OCI-LY3 (cell line): ENCODE results near the gene FRMD8.

Experiments used
- H2AFZ ChIP-seq: fragments of 200-600, 300-600 bp; shearing (Covaris generic); 2 replicates; pipeline ENCODE4 v1.6.0; 2014; ENCODE audit warnings: antibody characterized with exemption, low read depth, low read length
- H3K27ac ChIP-seq: fragments of 200-600, 300-600 bp; sonication (generic); 2 replicates; pipeline ENCODE4 v1.5.1; 2014; ENCODE audit warnings: mild to moderate bottlenecking, low read length, moderate library complexity, mixed read lengths
- H3K27me3 ChIP-seq: fragments of 200-600, 300-600 bp; sonication (generic); 2 replicates; pipeline ENCODE4 v1.6.1; 2014; ENCODE audit warnings: low read depth, low read length, mixed read lengths
- H3K36me3 ChIP-seq: fragments of 200-600, 300-600 bp; sonication (generic); replicated peaks from 2 replicates; pipeline ENCODE3; 2014; ENCODE audit warnings: low read depth, low read length, mixed read lengths
- H3K4me1 ChIP-seq: fragments of 300-600, 200-600 bp; sonication (generic); 2 replicates; pipeline ENCODE4 v1.6.1; 2014; ENCODE audit warnings: low read length, mixed read lengths
- H3K4me2 ChIP-seq: fragments of 200-600, 300-600 bp; sonication (generic); 2 replicates; pipeline ENCODE4 v1.6.1; 2014; ENCODE audit warnings: low read length, mixed read lengths
- H3K4me3 ChIP-seq: fragments of 300-600, 200-600 bp; sonication (generic); 2 replicates; pipeline ENCODE4 v1.5.1; 2014; ENCODE audit warnings: antibody characterized with exemption, mild to moderate bottlenecking, low read length, moderate library complexity
- H3K79me2 ChIP-seq: fragments of 300-600, 200-600 bp; shearing (Covaris generic); 2 replicates; pipeline ENCODE4 v1.6.1; 2014; ENCODE audit warnings: mild to moderate bottlenecking, low read length, mixed read lengths
- H3K9ac ChIP-seq: fragments of 300-600, 200-600 bp; shearing (Covaris generic); 2 replicates; pipeline ENCODE4 v1.6.0; 2014; ENCODE audit warnings: mild to moderate bottlenecking, low read length, moderate library complexity
- H3K9me3 ChIP-seq: fragments of 200-600, 300-600 bp; shearing (Covaris generic); 2 replicates; pipeline ENCODE4 v1.6.1; 2014; ENCODE audit warnings: low read length, mixed read lengths; ENCODE audit not compliant: insufficient read depth
- H4K20me1 ChIP-seq: fragments of 200-600, 300-600 bp; sonication (generic); 2 replicates; pipeline ENCODE4 v1.6.1; 2016; ENCODE audit warnings: low read length, mixed read lengths; ENCODE audit not compliant: insufficient read depth
- CTCF ChIP-seq: fragments of 200-600, 300-600 bp; sonication (generic); IDR thresholded peaks from 2 replicates; pipeline ENCODE4 v1.5.1; 2014; ENCODE audit warnings: antibody characterized with exemption, low read length, low read depth
- EZH2phosphoT487 ChIP-seq: fragments of 200-600 bp; shearing (Covaris generic); IDR thresholded peaks from 2 replicates; pipeline ENCODE4 v1.6.1; 2018; ENCODE audit warnings: antibody characterized with exemption, mixed run types, low read depth

Gene FRMD8

GRCh38 chr11:65415499-65416340, 29.3 kb downstream of the FRMD8 start:
- H3K27me3 ChIP-seq: no peaks in the 10 kb centered on the region
- no peaks in the 10 kb centered on the region for H4K20me1 ChIP-seq
- peaks cover 33% of the 10 kb centered on the region for H3K79me2 ChIP-seq
- no peak for TF ChIP-seq EZH2phosphoT487
- no peak for TF ChIP-seq CTCF
- peak overlapping the region; percentile 47; the same call in 1 of the 2 replicates for H3K9ac ChIP-seq
- H2AFZ ChIP-seq: 0 out of 2 replicates have a peak overlapping the region, but pooled peaks have one; percentile 52
- H3K27ac ChIP-seq: no peak overlapping the region
- H3K4me1 ChIP-seq: peaks cover 46% of the 10 kb centered on the region
- peaks cover 3% of the 10 kb centered on the region for H3K36me3 ChIP-seq
- H3K4me2 ChIP-seq: peak overlapping the region; percentile 92
- H3K9me3 ChIP-seq: no peaks in the 10 kb centered on the region
- peak overlapping the region; percentile 77 for H3K4me3 ChIP-seq

- Histone ChIP-seq H3K79me2 (peaks cover 38% of the 10 kb centered on the region), H3K4me1 (peaks cover 53% of the 10 kb centered on the region), H3K27me3 (no peaks in the 10 kb centered on the region), H2AFZ (0 out of 2 replicates have a peak overlapping the region, but pooled peaks have one; percentile 52), H4K20me1 (no peaks in the 10 kb centered on the region), H3K9me3 (no peaks in the 10 kb centered on the region), H3K4me2 (peak overlapping the region; percentile 92), H3K9ac (peak overlapping the region; percentile 96), H3K4me3 (peak overlapping the region; percentile 77), H3K36me3 (no peaks in the 10 kb centered on the region), H3K27ac (peak overlapping the region; percentile 97)
- TF ChIP-seq CTCF: peak; percentile 97
- TF ChIP-seq EZH2phosphoT487: no peak
These were observed 29.9 kb downstream of the FRMD8 start for GRCh38 chr11:65416341-65416824.

- Histone ChIP-seq H3K9ac (peak overlapping the region; percentile 96), H3K9me3 (no peaks in the 10 kb centered on the region), H3K4me2 (peak overlapping the region; percentile 92), H3K27ac (peak overlapping the region; percentile 97), H4K20me1 (no peaks in the 10 kb centered on the region), H3K27me3 (no peaks in the 10 kb centered on the region), H3K79me2 (peaks cover 44% of the 10 kb centered on the region), H3K4me1 (peaks cover 55% of the 10 kb centered on the region), H3K4me3 (peak overlapping the region; percentile 77), H3K36me3 (no peaks in the 10 kb centered on the region), H2AFZ (no peak overlapping the region)
- TF ChIP-seq CTCF: no peak
- no peak for TF ChIP-seq EZH2phosphoT487
These were observed 30.6 kb downstream of the FRMD8 start for GRCh38 chr11:65416841-65417701.
